Retina (tissue), 1 donor: ENCODE data around the gene MAP7D2.

Experiments used
- DNase-seq: peaks from one replicate; pipeline ENCODE4 v3.0.0-alpha.2; 2016

The MAP7D2 gene

GRCh38 chrX:19964017-19964710 is 152.5 kb downstream of the MAP7D2 start:
- no peak for DNase-seq

- no peak for DNase-seq
Measured at GRCh38 chrX:19960913-19961312, 155.8 kb downstream of the MAP7D2 start.

- no peak for DNase-seq
Measured at GRCh38 chrX:19958552-19959486, 157.9 kb downstream of the MAP7D2 start.

- no peak for DNase-seq
Measured at GRCh38 chrX:19956923-19957322, 159.8 kb downstream of the MAP7D2 start.
